Tibial artery (tissue), 4 donors: Measurements from ENCODE around the gene ATP9B.

Experiments
- DNase-seq, 2 donors: peaks; one replicate each; pipeline ENCODE4 v3.0.0-alpha.2; 2019
- H3K27ac ChIP-seq, 2 donors: fragments of 200-600 bp; sonication (generic) in 1 of 2; 1 replicate in 1 of 2; 2 replicates in 1 of 2; pipeline ENCODE4 v1.5.1; 2018 to 2019; ENCODE audit warnings: mild to moderate bottlenecking in 1 of 2
- H3K27me3 ChIP-seq, 2 donors: fragments of 200-600 bp; sonication (generic) in 1 of 2; one replicate each; pipeline versions ENCODE4 v1.5.1 to v1.6.0; 2016 to 2019
- H3K36me3 ChIP-seq, 3 donors: fragments of 200-600 bp; sonication (generic) in 2 of 3; one replicate each; pipeline ENCODE4 v1.5.1; 2016 to 2019; ENCODE audit warnings: mild to moderate bottlenecking in 2 of 3
- H3K4me1 ChIP-seq, 4 donors: fragments of 200-600 bp; sonication (generic) in 2 of 4; 1 replicate in 3 of 4; 2 replicates in 1 of 4; pipeline ENCODE4 v1.5.1; 2016 to 2019
- H3K4me3 ChIP-seq, 2 donors: fragments of 200-600 bp; sonication (generic) in 1 of 2; 1 replicate in 1 of 2; 2 replicates in 1 of 2; pipeline ENCODE4 v1.5.1; 2018 to 2019; ENCODE audit warnings: mild to moderate bottlenecking in 2 of 2
- H3K9me3 ChIP-seq, 3 donors: fragments of 200-600 bp; sonication (generic) in 1 of 3; one replicate each; pipeline ENCODE4 v1.5.1; 2016 to 2019
- intact Hi-C: fragments of 100-400 bp; cut with DNase I; formaldehyde crosslinking; loops from one replicate; pipeline ENCODE4 v1.15.0; 2023; ENCODE audit warnings: low total_unique reads
- TF ChIP-seq, protein P1 (sequence below), 2 experiments: fragments of 200-600 bp in 1 of 2; fragments of 450-650 bp in 1 of 2; IDR thresholded peaks; one replicate each; pipeline ENCODE4 v1.5.1; 2017 to 2019; ENCODE audit warnings: antibody characterized with exemption in 2 of 2, mild to moderate bottlenecking in 1 of 2, moderate library complexity in 1 of 2

ATP9B gene

DNA sequence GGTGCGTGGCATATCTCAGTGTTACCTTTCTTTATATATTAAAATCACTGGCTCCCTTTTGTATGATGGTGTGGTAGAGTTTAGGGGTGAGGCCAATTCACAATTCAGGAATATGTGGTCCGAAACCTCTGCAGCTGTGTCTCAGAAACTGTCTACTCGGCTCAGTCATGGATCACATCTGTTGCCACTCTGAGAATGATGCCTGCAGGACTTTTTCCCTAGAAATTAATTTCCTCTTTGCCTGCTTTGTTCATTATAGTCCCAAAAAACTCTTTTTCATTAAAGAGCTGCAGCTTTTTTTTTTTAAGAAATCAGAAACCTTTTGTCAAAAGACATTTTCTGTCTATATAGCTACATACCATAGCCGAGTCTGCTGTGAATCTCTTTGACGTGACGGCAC lies 221.7 kb downstream of the ATP9B start:
- Histone ChIP-seq H3K9me3 (no peaks in the 10 kb centered on the region), H3K27me3 (no peaks in the 10 kb centered on the region), H3K4me3 (no peak overlapping the region), H3K36me3 (peaks cover 6 to 11% (median 9%) of the 10 kb centered on the region in 3 donors), H3K4me1 (no peaks in the 10 kb centered on the region), H3K27ac (no peak overlapping the region)
- DNase-seq: no peak
- TF ChIP-seq, protein P1, sequence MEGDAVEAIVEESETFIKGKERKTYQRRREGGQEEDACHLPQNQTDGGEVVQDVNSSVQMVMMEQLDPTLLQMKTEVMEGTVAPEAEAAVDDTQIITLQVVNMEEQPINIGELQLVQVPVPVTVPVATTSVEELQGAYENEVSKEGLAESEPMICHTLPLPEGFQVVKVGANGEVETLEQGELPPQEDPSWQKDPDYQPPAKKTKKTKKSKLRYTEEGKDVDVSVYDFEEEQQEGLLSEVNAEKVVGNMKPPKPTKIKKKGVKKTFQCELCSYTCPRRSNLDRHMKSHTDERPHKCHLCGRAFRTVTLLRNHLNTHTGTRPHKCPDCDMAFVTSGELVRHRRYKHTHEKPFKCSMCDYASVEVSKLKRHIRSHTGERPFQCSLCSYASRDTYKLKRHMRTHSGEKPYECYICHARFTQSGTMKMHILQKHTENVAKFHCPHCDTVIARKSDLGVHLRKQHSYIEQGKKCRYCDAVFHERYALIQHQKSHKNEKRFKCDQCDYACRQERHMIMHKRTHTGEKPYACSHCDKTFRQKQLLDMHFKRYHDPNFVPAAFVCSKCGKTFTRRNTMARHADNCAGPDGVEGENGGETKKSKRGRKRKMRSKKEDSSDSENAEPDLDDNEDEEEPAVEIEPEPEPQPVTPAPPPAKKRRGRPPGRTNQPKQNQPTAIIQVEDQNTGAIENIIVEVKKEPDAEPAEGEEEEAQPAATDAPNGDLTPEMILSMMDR (IDR thresholded peaks at IDR 0.05): no peak
- intact Hi-C loops: no loop called here

DNA sequence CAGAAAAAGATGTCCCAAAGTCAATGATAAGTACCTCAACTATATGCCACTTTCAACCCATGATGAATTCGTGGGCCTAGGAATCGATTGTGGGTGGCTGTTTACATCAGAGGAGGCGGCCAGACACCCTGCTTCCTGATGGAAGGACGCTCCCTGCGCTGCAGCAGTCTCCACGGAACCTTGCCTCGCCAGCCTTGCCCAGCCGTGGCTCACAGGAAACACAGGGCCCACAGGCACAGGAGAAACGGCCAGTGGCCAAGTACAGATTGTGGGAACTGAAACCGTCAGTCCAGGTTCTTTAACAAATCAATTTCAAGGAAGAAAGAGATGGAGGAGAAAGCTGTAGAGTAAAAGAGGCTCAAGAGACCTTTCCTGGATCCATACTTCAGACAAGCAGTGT lies 225.0 kb downstream of the ATP9B start:
- no peak overlapping the region for H3K27ac ChIP-seq
- H3K36me3 ChIP-seq: peaks cover 6 to 26% (median 11%) of the 10 kb centered on the region in 3 donors
- intact Hi-C loops: no loop called here
- H3K27me3 ChIP-seq: no peaks in the 10 kb centered on the region
- H3K4me1 ChIP-seq: no peaks in the 10 kb centered on the region
- TF ChIP-seq, protein P1 (IDR thresholded peaks at IDR 0.05): no peak
- no peaks in the 10 kb centered on the region for H3K9me3 ChIP-seq
- H3K4me3 ChIP-seq: no peak overlapping the region
- no peak for DNase-seq

DNA sequence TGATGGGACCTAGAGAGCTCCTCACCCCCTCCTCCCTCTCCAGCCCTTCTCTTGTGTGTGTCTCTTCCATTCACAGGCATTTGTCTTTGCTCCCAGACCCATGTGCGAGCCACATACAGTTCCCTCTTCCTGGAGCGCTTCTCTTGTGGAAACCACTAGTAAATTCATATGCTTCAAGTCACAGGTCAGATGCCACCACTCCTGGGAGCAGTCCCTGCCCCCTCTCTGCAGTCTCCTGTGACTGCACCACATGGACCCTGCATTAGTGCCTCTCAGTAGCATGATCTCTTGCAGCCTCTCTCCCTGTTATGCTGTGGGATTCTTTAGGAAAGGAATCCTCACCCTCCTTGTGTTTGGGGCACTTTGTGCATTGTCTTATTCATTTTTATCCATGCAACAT lies 230.1 kb downstream of the ATP9B start:
- DNase-seq: no peak
- no peaks in the 10 kb centered on the region for H3K4me1 ChIP-seq
- no peak overlapping the region for H3K4me3 ChIP-seq
- no peaks in the 10 kb centered on the region for H3K27me3 ChIP-seq
- intact Hi-C loops: no loop called here
- no peak overlapping the region for H3K27ac ChIP-seq
- H3K36me3 ChIP-seq: peaks cover 17 to 42% (median 18%) of the 10 kb centered on the region in 3 donors
- TF ChIP-seq, protein P1 (IDR thresholded peaks at IDR 0.05): no peak
- H3K9me3 ChIP-seq: no peaks in the 10 kb centered on the region

DNA sequence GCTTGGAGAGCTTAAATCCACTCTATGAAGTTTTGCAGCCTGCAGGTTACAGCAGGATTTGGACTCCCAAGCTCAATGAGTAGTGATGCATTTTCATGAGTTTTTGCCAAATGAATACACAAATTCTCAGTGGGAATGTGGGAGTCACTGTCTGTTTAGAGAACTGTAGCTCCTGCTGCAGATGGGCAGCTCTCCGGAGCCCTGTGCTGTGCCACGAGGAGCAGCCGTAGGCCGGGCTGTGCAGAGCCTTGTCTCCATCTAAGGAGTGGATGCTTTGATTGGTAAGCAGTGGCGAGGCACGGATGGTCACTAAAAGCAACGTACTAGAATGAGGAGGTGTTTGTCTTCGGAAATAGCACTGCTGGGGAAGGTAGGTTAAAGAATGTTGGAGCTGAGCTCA lies 230.5 kb downstream of the ATP9B start:
- DNase-seq: no peak
- intact Hi-C loops: no loop called here
- H3K4me3 ChIP-seq: no peak overlapping the region
- no peaks in the 10 kb centered on the region for H3K9me3 ChIP-seq
- TF ChIP-seq, protein P1 (IDR thresholded peaks at IDR 0.05): no peak
- no peaks in the 10 kb centered on the region for H3K27me3 ChIP-seq
- no peaks in the 10 kb centered on the region for H3K4me1 ChIP-seq
- H3K36me3 ChIP-seq: peaks cover 17 to 42% (median 18%) of the 10 kb centered on the region in 3 donors
- H3K27ac ChIP-seq: no peak overlapping the region

DNA sequence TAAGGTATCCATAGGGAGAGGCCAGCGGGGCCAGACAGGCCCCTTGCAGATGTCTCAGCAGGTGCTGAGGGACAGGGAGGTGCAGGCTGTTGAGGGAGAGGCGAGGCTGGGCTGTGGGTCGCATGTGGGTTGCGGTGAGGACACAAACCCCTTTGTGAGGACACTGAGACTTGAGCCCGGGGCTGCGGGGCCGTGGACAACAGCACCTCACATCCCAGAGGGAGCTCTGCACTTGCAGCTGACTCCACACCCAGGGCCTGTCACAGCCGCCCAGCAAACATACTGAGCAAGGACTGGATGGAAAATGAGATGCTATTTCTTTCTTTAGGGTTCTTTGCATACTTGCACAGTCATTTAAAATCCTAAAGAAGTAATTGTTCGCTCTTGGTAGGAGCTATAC lies 231.2 kb downstream of the ATP9B start:
- Histone ChIP-seq H3K4me3 (no peak overlapping the region), H3K27ac (no peak overlapping the region), H3K9me3 (no peaks in the 10 kb centered on the region), H3K4me1 (no peaks in the 10 kb centered on the region), H3K27me3 (no peaks in the 10 kb centered on the region), H3K36me3 (peaks cover 15 to 47% (median 24%) of the 10 kb centered on the region in 3 donors)
- TF ChIP-seq, protein P1 (IDR thresholded peaks at IDR 0.05): no peak
- DNase-seq: no peak
- intact Hi-C loops: no loop called here

DNA sequence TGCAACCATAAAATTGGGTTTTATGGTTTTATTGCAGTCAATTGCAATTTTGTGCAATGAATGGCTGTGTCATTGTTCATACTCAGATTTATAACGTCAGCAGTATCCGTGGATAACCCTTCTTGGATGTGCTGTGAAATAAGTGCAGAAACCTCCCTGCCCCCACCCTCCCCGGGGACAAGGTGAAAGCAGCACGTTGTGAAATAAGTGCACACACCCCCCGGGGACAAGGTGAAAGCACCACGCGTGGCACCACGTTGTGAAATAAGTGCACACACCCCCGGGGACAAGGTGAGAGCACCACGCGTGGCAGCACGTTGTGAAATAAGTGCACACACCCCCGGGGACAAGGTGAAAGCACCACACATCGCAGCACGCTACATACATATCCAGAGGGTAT lies 232.9 kb downstream of the ATP9B start:
- no peak overlapping the region for H3K4me3 ChIP-seq
- H3K9me3 ChIP-seq: no peaks in the 10 kb centered on the region
- H3K4me1 ChIP-seq: no peaks in the 10 kb centered on the region
- H3K36me3 ChIP-seq: peaks cover 18 to 60% (median 36%) of the 10 kb centered on the region in 3 donors
- TF ChIP-seq, protein P1 (IDR thresholded peaks at IDR 0.05): no peak
- no peak for DNase-seq
- H3K27ac ChIP-seq: no peak overlapping the region
- intact Hi-C loops: no loop called here
- H3K27me3 ChIP-seq: no peaks in the 10 kb centered on the region
